ENCODE results near the gene TMEM163.

Gene TMEM163

DNA sequence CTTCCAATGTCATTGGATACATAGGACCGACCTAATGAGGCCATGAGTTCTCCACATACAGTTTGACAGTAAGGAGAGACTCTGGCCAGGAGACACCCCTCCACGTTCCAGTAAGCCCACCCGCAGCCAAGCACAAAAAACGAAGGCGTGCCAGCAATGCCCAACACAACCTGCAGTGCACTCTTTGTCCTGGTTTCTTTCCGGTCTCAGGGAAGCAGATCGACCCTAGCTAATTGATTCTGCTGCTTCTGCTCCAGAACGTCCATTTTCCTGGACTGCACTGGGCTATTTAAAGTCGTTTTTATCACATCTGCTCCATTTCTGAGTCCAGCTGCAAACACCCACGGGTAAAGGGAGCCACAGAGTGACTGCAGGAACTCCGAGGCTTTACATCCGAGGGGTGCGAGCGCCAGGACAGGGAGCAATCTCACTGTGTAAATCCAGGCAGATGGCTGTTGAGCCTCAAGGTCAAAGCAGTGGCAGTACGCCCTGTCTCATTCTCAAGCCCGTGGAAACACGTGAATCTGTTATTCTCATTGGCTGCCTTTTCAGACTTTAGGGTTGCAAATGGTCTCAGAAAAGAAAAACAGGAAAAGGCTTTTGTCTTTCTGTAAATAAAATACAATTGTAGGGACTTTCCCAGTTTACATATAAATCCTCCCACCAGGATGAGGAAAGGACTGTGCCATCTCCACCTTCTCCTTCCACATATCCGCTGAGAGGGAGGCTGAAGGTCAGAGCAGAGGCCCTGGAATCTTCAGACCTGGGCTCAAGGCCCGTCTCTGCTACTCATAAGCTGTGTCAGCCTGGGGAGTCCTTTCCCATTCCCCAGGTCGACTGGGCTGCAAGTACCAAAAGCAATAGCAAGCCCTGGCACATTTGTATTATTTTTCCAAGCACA is 40.7 kb downstream of the TMEM163 start:
- no peak for DNase-seq (ENCODE audit: low read depth)
- no peak overlapping the region for H3K4me3 ChIP-seq (ENCODE audit: low read depth, low read length)
- TF ChIP-seq, protein P1, sequence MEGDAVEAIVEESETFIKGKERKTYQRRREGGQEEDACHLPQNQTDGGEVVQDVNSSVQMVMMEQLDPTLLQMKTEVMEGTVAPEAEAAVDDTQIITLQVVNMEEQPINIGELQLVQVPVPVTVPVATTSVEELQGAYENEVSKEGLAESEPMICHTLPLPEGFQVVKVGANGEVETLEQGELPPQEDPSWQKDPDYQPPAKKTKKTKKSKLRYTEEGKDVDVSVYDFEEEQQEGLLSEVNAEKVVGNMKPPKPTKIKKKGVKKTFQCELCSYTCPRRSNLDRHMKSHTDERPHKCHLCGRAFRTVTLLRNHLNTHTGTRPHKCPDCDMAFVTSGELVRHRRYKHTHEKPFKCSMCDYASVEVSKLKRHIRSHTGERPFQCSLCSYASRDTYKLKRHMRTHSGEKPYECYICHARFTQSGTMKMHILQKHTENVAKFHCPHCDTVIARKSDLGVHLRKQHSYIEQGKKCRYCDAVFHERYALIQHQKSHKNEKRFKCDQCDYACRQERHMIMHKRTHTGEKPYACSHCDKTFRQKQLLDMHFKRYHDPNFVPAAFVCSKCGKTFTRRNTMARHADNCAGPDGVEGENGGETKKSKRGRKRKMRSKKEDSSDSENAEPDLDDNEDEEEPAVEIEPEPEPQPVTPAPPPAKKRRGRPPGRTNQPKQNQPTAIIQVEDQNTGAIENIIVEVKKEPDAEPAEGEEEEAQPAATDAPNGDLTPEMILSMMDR (IDR thresholded peaks at IDR 0.05; ENCODE audit: control insufficient read depth, extremely low read depth, insufficient read depth) = no peak

DNA sequence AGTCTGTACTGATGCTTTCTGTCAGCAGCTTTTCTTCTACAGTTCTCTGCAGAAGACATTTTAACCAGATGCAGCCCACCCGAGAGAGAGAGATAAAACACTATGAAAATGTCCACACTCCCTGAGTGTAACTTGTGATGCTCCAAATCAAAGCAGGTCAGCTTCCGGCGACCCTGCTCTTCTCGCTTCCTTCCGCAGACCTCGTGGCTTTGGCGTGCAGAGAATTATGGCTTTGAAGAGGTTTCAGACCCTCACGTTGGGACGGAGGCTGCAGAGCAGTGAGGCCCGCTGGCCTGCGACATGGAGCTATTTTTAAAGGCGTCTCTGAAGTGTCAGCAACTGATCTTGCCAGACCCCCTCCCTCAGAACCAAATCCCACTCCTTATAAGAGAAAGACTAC is 41.8 kb downstream of the TMEM163 start:
- no peak for DNase-seq (ENCODE audit: low read depth)
- TF ChIP-seq, protein P1 (IDR thresholded peaks at IDR 0.05; ENCODE audit: control insufficient read depth, extremely low read depth, insufficient read depth) = no peak
- H3K4me3 ChIP-seq (ENCODE audit: low read depth, low read length) = no peak overlapping the region

DNA sequence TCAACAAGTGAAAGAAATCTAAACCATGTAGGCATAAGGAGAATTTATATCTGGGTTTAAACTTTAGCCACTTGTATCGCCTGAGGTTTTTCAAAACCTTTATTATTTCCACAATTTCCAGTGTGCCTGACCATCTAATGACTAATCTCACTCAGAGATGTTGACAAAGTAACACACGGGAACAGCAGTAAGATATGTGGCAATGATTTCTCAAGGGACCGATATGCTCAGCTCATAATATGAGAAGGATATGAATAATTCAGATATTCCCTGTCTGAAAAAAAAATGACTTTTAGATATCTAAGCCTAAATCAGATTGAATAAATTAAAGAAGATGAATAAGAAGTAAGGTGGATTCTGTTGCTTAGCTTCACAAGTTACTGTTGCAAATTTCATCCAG is 43.5 kb downstream of the TMEM163 start:
- no peak overlapping the region for H3K4me3 ChIP-seq (ENCODE audit: low read depth, low read length)
- TF ChIP-seq, protein P1 (IDR thresholded peaks at IDR 0.05; ENCODE audit: control insufficient read depth, extremely low read depth, insufficient read depth) = no peak
- no peak for DNase-seq (ENCODE audit: low read depth)

DNA sequence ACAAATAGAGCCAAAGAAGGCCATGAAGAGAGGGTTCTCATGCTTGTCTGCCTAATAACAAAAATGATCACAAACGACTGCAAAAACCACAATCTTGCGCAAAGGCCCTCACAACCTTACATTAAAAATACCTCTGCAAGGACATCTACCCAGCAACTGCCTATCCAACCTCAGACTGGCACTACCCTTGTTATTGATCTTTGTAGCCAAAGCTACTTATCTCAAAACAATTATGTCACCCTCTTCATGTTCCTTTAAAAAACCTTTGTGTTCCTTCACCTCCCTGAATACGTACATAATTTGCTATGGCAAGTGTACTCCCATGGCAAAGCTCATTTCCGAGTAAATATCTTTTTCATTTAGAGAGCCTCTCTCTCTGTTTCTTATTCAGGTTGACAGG is 44.1 kb downstream of the TMEM163 start:
- H3K4me3 ChIP-seq (ENCODE audit: low read depth, low read length) = no peak overlapping the region
- no peak for DNase-seq (ENCODE audit: low read depth)
- TF ChIP-seq, protein P1 (IDR thresholded peaks at IDR 0.05; ENCODE audit: control insufficient read depth, extremely low read depth, insufficient read depth) = no peak

DNA sequence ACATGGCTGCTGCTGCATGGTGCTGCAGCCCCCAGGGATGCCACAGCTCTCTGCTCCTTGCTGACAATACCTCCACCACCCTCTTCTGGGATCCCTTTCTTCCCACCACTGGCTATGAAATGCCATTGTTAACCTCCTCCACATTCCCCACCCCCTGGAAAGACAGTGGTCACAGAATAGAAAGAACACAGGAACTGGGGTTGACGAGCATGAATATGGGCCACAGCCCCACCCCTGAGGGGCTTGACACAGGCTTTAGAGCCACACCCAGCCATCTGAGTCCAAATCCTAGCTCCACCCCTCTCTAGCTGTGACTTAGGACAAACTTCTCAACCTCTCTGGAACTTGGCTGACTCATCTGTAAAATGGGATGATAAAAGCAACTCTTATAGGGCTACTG is 47.3 kb downstream of the TMEM163 start:
- DNase-seq (ENCODE audit: low read depth) = no peak
- TF ChIP-seq, protein P1 (IDR thresholded peaks at IDR 0.05; ENCODE audit: control insufficient read depth, extremely low read depth, insufficient read depth) = no peak
- no peak overlapping the region for H3K4me3 ChIP-seq (ENCODE audit: low read depth, low read length)

DNA sequence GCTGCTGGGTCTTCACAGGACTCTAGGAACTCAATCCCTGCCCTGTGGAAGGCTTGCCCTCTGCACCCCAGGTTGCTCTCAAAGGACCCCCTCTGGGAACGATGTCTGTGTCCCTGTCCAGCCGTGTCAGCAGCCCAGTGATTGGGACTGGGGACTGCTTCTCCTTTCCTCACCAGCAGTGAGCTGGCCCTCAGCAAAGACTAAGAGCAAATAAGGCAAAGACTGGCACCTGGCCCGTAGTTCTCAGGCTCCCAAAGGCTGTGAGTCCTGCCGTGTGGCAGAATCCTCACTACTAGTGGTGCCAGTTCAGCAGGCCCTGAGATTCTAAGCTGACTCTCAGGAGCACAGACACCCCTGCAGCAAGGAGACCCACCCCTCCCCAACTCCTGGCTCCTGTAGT is 47.8 kb downstream of the TMEM163 start:
- no peak overlapping the region for H3K4me3 ChIP-seq (ENCODE audit: low read depth, low read length)
- DNase-seq (ENCODE audit: low read depth) = peak; percentile 28
- TF ChIP-seq, protein P1 (IDR thresholded peaks at IDR 0.05; ENCODE audit: control insufficient read depth, extremely low read depth, insufficient read depth) = no peak

Measured in LNCaP clone FGC (cell line).